OCI-LY1 (cell line): ENCODE measurements around the gene DUSP16.

Experiments
- CTCF ChIP-seq: fragments of 200-600 bp; sonication (generic), shearing (Covaris generic); IDR thresholded peaks from 2 replicates; pipeline ENCODE4 v1.5.1; 2017; ENCODE audit warnings: mild to moderate bottlenecking, antibody characterized with exemption, low read length, moderate library complexity, mixed read lengths
- EZH2 ChIP-seq: fragments of 200-600 bp; sonication (generic), shearing (Covaris generic); IDR thresholded peaks from 2 replicates; pipeline ENCODE4 v1.8.0; 2017; ENCODE audit warnings: borderline replicate concordance, mixed run types, mild to moderate bottlenecking, antibody characterized with exemption, low read length, moderate library complexity, mixed read lengths

- no peak for TF ChIP-seq CTCF
- no peak for TF ChIP-seq EZH2
Measured at GRCh38 chr12:12513416-12514006, 49.2 kb downstream of the DUSP16 start.
